BE2C (cell line): ENCODE results near the gene SHANK3.

Experiments
- DNase-seq: peaks from one replicate; pipeline ENCODE4 v3.0.0-alpha.2; 2020
- H3K27me3 ChIP-seq: fragments of 250-450 bp; sonication (Bioruptor Pico); 2 replicates; pipeline ENCODE4 v1.5.1; 2020; ENCODE audit warnings: mild to moderate bottlenecking
- H3K36me3 ChIP-seq: fragments of 250-450 bp; sonication (Bioruptor Pico); 2 replicates; pipeline ENCODE4 v1.5.1; 2020; ENCODE audit warnings: mild to moderate bottlenecking
- H3K4me1 ChIP-seq: fragments of 250-450 bp; sonication (Bioruptor Pico); 2 replicates; pipeline ENCODE4 v1.5.1; 2020
- H3K4me3 ChIP-seq: 2 replicates; pipeline ENCODE4 v1.5.1; 2011; ENCODE audit warnings: low read depth, low read length
- H3K9me3 ChIP-seq: fragments of 250-450 bp; sonication (Bioruptor Pico); 2 replicates; pipeline ENCODE4 v1.5.1; 2020
- TF ChIP-seq, protein P1 (sequence below): IDR thresholded peaks from 2 replicates; pipeline ENCODE4 v1.5.1; 2012; ENCODE audit warnings: mild to moderate bottlenecking, low read depth, low read length

SHANK3 gene

DNA sequence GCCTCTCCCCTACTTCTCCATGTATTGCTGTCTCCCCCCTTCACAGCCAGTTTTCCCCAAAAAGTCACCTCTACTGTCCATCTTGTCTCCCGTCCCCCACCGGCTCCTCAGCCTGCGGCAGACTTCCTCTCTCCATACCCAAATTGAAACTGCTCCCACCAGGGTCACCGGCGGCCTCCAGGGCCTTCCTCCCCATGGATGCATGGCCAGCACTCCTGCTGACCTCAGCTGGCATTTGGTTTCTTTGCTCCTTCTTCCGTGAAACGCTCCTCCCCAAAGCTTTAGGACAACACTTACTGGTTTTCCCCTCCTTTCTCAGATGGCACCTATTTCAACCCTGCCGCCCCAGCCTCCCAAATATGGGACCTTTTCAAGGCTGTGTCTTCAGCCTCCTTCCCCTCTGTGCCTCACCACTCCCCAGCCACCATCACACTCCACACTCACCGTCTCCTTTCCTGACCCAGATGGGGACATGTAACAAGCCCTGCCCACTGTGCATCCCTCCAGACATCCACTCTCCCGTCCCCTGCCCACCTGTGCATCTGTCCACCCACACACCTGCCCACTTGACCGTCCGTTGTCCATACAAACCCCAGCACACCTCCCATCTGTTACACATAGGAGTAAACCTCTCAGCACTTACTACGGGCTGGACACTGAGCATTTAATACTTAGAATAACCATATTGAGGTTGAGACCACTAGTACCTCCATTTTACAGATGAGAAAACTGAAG is 43.8 kb downstream of the SHANK3 start:
- H3K36me3 ChIP-seq: no peaks in the 10 kb centered on the region
- H3K9me3 ChIP-seq: no peaks in the 10 kb centered on the region; the same call in 1 of the 2 replicates
- DNase-seq: no peak
- H3K27me3 ChIP-seq: peaks cover 25% of the 10 kb centered on the region
- H3K4me3 ChIP-seq: no peak overlapping the region
- H3K4me1 ChIP-seq: no peaks in the 10 kb centered on the region
- TF ChIP-seq, protein P1, sequence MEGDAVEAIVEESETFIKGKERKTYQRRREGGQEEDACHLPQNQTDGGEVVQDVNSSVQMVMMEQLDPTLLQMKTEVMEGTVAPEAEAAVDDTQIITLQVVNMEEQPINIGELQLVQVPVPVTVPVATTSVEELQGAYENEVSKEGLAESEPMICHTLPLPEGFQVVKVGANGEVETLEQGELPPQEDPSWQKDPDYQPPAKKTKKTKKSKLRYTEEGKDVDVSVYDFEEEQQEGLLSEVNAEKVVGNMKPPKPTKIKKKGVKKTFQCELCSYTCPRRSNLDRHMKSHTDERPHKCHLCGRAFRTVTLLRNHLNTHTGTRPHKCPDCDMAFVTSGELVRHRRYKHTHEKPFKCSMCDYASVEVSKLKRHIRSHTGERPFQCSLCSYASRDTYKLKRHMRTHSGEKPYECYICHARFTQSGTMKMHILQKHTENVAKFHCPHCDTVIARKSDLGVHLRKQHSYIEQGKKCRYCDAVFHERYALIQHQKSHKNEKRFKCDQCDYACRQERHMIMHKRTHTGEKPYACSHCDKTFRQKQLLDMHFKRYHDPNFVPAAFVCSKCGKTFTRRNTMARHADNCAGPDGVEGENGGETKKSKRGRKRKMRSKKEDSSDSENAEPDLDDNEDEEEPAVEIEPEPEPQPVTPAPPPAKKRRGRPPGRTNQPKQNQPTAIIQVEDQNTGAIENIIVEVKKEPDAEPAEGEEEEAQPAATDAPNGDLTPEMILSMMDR: no peak

- no peak for DNase-seq
- Histone ChIP-seq H3K36me3 (no peaks in the 10 kb centered on the region), H3K9me3 (no peaks in the 10 kb centered on the region; the same call in 1 of the 2 replicates), H3K4me1 (no peaks in the 10 kb centered on the region), H3K4me3 (no peak overlapping the region), H3K27me3 (peaks cover 25% of the 10 kb centered on the region)
- TF ChIP-seq, protein P1: no peak
Measured at GRCh38 chr22:50717709-50718351, 45.2 kb downstream of the SHANK3 start.

DNA sequence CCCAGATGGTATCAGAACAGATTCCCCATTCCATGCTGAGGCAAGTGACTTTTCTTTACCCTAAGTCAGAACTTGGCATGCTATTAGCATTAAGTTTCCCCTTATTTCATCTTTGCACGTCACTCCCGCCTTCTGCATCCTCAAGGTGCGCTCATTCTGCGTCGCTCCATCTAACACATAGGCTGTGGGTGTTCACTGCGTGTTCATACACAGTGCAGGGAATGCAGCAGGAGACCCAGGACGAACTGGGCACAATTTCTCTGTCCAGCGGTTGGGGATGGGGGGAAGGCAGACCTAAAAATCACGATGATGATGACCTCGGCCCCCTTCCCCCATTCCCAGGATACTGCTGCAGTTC is 45.7 kb downstream of the SHANK3 start:
- TF ChIP-seq, protein P1: no peak
- Histone ChIP-seq H3K9me3 (no peaks in the 10 kb centered on the region; the same call in 1 of the 2 replicates), H3K36me3 (no peaks in the 10 kb centered on the region)

GRCh38 chr22:50719814-50720300 is 47.2 kb downstream of the SHANK3 start:
- Histone ChIP-seq H3K9me3 (no peaks in the 10 kb centered on the region; the same call in 1 of the 2 replicates), H3K4me1 (no peaks in the 10 kb centered on the region), H3K36me3 (no peaks in the 10 kb centered on the region), H3K4me3 (no peak overlapping the region), H3K27me3 (peaks cover 25% of the 10 kb centered on the region)
- no peak for DNase-seq
- TF ChIP-seq, protein P1: no peak

More for the DNA sequence above, 45.7 kb downstream of the SHANK3 start:
- Histone ChIP-seq H3K27me3 (peaks cover 25% of the 10 kb centered on the region), H3K4me3 (no peak overlapping the region), H3K4me1 (no peaks in the 10 kb centered on the region)
- DNase-seq: no peak

GRCh38 chr22:50720301-50721256 is 48.0 kb downstream of the SHANK3 start:
- TF ChIP-seq, protein P1: no peak
- no peaks in the 10 kb centered on the region; the same call in 1 of the 2 replicates for H3K9me3 ChIP-seq
- peaks cover 25% of the 10 kb centered on the region for H3K27me3 ChIP-seq
- DNase-seq: no peak
- no peaks in the 10 kb centered on the region for H3K4me1 ChIP-seq
- no peak overlapping the region for H3K4me3 ChIP-seq
- no peaks in the 10 kb centered on the region for H3K36me3 ChIP-seq
